GM19463 (cell line): ENCODE data around the gene TCF25.
"Not testable (repeated sequence)": the region's sequence is repeated elsewhere in the genome, so short reads cannot be mapped to it uniquely, and the experiment has no call there.

Experiments
- ATAC-seq: cut with Tn5 transposase; IDR thresholded peaks from one replicate; pipeline ENCODE4 v1.9.1; 2021; ENCODE audit warnings: mild to moderate bottlenecking, moderate library complexity; ENCODE audit not compliant: unreplicated experiment

TCF25 gene

DNA sequence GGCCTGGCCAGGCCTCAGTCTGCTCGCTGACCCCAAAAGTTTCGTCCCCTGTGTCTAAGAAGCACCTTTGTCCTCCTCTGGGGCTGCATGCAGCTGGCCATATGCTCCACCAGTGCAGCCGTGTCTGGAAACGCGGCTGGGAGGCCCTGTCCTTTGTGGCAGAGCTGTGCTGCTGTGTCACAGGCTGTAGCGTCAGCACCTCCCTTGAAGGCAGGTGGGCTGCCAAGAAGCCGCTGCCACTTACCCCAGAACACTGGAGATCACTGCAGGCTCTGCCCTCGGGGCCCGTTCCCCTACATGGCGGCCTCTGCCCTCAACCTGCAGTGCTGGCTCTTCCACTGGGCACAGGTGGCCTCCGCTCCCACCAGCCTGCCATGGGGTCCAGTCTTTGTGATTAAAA lies 29.6 kb downstream of the TCF25 start:
- ATAC-seq, result no peak

DNA sequence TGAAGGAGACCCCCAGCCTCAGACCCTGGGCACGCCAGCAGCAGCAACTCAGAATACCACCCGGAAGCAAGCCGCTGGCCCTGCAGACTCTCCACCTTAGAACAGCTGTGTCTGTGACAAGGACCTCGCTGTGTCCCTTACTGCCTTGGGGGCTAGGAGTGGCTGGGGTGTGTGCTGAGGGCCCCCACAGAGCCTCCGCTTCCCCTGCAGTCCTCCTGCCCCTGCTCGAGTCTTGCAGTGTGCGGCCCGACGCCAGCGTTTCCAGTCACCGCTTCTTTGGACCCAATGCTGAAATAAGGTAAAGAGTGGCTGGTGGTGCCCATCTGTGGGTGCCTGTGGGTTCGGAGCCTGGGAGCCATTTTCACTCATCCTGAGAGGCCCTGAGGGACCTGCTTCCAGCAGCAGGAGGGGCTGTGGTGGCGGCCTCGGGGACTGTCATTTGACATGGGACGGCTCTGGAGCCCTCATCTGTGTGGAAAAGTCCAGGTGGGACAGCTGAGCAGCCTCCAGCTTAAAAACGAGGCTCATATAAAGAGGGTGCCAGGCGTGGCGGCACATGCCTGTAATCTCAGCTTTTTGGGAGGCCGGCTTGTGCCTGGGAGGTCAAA lies 30.6 kb downstream of the TCF25 start:
- ATAC-seq, result no peak

DNA sequence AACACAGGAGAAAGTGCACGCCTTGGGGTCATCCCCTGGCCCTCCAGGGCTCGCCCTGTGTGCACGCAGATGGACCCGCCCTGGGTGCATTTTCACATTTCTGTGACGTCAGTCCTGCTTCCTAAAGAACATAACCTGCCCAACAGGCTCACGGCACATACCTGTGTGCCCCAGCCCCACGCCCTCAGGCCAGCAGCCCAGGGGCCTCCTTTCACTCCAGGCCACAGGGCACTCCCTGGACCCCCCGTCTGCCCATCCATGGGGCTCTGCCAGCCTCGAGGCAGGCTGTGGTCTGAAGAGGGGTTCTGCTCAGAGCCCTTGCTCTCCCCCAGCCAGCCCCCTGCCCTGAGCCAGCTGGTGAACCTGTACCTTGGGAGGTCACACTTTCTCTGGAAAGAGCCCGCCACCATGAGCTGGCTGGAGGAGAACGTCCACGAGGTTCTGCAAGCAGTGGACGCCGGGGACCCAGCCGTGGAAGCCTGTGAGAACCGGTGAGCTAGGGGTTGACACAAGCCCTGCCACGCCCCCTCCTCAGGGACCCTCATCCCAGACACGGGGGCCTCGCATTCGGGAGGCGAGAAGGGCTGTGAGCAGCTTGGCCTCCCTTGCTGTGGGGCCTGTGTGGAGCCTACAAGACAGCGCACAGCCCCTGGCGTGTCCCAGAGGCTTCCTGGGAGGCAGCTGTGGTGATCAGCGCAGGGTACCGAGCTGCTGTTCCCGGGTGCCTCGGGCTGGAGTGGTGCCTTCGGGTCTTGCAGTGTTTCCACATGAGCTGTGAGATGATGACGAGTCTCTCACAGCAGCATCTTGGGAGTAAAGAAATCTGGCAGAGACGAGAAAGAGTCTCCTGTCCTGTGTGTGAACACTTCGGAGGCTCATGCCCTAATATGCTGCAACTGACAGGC lies 31.5 kb downstream of the TCF25 start:
- no peak for ATAC-seq

DNA sequence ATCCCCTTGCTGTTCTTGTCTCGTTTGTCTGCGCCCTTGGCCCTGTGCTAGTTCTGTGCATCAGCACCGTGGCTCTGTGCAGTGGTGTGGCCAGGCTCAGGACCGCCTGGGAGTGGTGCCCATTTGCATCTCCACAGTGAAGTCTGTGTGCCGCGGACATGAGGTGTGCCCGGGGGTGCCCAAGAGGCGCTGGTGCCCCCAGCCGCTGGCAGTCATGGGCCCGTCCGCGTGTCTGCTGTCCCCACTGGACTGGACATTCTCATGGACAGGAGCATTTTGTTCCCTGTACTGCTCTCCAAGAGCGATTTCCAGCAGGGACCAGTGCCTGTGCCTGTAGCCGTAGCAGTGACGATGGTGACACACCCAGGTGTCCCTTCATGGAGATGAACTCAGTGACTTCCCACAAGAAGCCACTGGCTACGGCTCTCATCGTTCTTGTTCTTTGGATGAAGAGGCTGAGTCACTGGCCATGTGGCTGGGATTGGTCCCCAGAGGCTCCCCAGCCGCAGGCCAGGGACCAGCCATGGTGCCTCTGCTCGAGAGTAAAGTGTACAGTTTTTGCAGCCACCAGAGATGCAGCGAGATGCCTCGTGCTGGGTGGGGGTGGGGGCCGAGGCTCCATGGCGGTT lies 32.2 kb downstream of the TCF25 start:
- no peak for ATAC-seq

DNA sequence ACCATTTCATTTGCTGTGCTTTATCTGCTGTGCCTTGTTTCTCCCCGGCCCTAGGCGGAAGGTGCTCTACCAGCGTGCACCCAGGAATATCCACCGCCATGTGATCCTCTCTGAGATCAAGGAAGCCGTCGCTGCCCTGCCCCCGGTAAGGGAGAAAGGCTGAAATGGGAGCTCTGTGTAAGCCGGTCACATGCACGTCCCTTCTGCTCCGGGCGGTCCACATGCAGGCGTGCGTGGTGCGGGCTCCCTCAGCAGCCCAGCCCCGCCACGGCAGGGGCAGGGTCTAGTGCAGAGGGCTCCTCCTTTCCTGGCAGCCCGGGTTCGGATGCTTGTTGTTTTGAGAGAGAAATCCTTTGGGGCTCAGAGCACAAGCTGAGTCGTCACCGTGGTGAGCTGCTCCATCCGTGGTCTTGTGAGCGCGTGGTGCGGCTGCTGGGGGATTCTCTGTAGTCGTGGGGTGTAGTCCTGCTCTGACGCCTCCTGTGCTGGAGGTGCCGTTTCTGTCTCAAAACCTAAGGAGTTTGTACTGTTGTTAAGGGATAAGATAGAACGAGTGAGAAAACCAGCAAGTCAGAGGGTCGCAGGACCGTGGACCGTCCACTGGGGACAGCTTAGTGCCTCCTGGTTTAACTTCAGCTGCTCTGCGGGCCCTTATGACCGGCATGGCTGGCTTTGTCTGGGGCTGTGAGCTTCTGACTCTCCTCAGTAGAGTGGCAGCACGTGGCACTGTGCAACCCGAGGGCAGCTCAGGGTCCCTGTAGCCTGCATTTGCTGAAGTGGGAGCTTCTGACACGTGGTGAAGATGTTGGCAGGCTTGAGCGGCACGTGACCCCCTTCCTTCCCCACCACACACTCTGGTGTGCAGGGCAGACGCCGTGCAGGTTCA lies 33.0 kb downstream of the TCF25 start:
- ATAC-seq, result no peak

DNA sequence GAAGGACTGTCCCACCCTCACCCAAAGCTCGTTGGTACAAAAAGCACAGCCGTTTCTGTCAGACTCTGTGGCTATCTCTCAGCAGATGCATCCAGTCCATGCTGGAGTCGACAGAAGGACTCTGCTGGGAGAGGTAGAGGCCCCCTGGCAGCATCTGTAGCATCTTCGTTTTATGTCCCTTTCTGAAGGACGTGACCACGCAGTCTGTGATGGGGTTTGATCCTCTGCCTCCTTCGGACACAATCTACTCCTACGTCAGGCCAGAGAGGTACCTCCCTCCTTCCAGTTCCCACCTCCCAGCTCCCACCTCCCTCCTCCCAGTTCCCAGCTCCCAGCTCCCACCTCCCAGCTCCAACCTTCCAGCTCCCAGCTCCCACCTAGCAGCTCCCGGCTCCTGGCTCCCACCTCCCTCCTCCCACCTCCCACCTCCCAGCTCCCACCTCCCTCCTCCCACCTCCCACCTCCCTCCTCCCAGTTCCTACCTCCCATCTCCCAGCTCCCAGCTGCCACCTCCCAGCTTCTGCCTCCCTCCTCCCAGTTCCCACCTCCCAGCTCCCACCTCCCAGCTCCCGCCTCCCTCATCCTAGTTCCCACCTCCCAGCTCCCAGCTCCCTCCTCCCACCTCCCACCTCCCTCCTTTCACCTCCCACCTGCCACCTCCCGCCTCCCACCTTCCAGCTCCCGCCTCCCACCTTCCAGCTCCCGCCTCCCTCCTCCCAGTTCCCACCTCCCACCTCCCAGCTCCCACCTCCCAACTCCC lies 33.8 kb downstream of the TCF25 start:
- no peak for ATAC-seq

DNA sequence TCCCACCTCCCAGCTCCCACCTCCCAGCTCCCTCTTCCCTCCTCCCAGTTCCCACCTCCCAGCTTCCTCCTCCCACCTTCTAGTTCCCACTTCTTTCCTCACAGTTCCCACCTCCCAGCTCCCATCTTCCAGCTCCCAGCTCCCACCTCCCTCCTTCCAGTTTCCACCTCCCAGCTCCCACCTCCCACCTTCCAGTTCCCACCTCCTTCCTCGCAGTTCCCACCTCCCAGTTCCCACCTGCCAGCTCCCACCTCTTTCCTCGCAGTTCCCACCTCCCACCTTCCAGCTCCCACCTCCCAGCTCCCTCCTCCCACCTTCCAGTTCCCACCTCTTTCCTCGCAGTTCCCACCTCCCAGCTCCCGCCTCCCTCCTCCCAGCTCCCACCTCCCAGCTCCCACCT lies 34.8 kb downstream of the TCF25 start:
- no peak for ATAC-seq

DNA sequence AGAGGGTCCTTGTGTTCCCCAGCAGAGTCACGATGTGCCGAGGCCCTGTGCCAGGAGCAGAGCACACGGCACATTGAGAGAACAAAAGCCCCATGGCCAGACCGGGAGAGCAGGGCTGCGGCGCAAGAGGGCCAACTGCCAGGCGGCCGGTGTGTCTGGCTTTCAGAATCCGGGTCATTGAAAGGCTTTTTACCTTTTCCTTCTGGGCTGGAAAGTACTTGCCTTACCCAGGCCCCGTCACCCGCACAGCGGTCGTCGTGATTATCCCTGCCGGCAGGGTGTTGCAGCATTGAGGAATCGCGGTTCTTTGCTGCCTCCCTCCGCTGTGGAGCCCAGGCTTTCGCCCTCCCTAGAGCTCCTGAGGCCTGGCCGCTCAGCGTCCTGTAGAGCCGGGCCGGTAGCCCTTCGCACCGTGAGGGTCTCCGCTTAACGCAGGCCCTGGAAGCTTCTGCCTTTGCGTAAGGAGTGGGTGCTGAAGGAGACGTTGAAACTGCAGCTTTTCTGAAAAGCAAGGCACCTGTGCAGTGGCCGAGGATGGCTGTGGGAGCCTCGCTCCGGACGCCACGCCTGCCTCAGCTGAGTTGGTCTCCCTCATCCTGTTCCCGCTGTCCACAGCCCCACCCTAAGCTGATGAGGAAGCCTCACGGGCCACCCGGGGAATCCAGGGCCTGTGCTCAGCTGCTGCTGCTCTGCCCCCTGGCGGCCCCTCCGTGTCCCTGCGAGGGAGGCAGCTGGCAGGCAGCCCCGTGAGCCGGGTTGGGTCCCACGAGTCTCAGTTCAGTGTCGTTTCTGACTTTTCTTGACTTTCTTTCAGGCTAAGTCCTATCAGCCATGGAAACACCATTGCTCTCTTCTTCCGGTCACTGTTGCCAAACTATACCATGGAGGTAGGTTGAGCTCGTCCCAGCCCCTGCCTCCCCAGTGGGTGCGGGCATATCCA lies 36.7 kb downstream of the TCF25 start:
- no peak for ATAC-seq

DNA sequence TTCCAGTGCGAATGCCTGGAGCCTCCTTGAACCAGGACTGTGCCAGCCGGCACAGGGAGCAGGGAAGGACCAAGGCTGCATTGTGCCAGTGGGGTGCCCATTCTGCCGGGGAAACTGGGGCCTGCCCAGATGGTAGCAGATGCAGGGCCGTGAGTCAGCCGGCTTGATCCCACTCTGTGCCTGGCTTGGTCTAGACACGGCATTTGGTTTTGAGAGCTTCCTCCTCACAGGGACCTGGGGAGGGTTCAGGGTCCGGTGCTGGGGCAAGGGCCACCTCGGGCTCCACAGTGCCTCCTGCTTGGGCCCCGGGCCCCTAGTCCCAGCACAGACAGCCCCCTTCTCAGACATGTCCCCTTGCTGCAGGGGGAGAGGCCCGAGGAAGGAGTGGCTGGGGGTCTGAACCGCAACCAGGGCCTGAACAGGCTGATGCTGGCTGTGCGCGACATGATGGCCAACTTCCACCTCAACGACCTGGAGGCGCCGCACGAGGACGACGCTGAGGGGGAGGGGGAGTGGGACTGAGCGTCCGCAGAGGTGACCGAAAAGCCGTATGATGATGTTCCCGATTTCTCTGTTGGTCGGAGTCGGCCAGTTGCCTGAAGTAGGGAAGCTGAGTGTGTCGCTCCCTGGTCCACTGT lies 37.4 kb downstream of the TCF25 start:
- no peak for ATAC-seq

DNA sequence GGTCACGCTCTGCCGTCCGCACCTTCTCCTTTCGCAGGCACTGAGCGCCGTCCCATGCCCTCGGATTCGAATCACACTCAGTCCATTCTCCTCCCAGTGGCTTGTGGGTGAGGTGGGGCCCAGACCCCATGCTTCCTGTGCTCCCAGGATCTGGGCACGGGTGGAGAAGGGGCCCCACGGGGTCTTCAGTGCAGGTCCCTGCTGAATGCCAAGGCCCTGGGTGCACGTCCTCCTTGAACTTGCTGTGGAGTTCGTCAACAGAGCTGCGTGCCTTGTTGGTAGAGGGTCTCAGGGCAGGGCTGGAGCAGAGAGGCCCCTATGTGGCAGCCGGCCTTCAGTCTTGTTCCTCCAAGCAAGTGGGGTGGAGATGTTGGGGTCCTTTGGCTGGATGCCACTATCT lies 38.0 kb downstream of the TCF25 start:
- ATAC-seq, result no peak

DNA sequence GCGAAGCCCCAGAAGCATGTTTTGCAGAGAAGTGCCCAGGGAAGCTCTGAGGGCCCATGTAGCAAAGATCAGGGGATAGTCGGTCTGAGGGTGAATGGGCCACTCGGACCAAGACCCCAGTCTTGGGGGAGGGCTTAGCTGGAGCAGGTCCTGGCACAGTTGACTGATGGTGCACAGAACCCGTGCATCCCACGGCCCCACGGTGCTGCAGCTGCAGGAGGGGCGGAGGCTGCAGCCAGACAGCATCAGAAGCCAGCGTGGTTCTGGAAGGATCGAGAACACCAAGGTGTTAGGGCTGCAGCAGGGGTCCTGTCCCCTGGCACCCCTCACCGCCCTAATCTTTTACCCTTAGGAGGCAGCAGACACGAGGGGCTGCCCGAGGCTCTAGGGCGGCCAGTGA lies 38.8 kb downstream of the TCF25 start:
- ATAC-seq, result no peak

DNA sequence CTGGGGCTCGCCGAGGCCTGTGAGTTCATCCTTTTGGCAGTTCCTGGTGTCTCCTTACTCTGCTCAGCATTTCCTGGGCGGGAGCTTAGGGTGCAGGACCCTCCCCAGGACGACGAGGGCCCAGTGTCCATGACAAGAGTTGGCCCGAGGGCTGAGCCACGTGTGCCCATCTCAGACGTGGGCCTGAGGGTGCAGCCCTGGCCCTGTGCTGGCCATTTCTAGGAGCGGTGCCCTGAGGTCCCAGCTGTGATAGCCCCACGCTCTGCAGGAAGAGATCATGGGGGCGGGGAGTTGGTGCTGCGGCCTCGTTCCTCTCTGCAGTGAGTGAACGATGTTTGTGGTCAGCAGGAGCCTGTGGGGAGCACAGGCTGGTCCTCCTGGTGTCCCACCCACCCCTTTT lies 39.2 kb downstream of the TCF25 start:
- no peak for ATAC-seq

DNA sequence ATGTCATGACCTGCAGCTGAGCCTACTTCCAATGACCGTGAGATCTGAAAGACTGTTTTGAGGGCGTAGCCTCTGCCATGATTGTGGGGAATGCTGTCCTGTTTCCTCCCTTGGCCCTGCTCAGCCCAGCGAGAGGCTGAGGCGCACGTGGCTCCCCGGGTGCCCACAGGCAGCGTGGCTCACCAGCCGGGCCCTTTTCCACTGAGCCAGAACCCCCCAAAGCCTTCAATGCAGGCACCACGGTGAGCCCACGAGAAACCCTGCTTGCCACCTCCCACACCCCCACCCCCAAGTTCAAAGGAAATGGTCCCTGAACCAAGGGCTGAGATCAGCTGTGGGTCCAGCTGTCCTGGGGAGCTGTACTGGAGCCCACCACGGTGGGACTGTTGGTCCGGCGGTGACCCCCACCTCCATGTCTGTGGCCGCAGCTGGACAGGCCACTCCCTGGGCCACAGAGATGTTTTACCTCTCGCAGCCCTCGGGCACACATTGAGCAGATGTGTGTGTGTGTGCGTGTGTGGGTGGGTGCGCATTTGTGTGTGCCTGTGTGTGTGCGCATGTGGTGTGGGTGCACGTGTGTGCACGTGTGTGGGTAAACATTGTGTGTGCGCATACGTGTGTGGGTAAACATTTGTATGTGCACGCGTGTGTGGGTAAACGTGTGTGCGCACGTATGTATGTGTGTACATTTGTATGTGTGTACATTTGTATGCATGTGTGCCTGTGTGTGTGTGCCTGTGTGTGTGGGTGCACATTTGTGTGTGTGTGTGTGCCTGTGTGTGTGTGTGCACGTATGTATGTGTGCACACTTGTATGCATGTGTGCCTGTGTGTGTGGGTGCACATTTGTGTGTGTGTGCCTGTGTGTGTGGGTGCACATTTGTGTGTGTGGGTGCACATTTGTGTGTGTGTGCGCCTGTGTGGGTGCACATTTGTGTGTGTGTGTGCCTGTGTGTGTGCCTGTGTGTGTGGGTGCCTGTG lies 40.3 kb downstream of the TCF25 start:
- no peak for ATAC-seq

DNA sequence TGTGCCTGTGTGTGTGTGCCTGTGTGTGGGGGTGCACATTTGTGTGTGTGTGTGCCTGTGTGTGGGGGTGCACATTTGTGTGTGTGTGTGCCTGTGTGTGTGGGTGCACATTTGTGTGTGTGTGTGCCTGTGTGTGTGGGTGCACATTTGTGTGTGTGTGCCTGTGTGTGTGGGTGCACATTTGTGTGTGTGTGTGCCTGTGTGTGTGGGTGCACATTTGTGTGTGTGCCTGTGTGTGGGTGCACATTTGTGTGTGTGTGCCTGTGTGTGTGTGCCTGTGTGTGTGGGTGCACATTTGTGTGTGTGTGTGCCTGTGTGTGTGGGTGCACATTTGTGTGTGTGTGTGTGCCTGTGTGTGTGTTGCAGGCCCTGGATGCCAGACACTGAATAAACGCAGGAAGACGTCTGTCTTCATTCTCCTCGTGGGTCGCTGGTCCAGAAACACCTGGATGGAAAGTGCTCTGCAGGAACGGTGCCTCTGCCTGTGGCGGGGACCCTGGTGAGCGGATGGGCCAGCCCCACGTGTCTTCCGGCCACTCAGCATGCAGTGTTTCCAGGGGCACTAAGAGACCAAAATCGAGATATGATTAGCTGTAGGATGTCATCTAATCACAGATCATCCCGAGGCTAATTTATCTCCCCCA lies 41.4 kb downstream of the TCF25 start:
- not testable (repeated sequence) for ATAC-seq

DNA sequence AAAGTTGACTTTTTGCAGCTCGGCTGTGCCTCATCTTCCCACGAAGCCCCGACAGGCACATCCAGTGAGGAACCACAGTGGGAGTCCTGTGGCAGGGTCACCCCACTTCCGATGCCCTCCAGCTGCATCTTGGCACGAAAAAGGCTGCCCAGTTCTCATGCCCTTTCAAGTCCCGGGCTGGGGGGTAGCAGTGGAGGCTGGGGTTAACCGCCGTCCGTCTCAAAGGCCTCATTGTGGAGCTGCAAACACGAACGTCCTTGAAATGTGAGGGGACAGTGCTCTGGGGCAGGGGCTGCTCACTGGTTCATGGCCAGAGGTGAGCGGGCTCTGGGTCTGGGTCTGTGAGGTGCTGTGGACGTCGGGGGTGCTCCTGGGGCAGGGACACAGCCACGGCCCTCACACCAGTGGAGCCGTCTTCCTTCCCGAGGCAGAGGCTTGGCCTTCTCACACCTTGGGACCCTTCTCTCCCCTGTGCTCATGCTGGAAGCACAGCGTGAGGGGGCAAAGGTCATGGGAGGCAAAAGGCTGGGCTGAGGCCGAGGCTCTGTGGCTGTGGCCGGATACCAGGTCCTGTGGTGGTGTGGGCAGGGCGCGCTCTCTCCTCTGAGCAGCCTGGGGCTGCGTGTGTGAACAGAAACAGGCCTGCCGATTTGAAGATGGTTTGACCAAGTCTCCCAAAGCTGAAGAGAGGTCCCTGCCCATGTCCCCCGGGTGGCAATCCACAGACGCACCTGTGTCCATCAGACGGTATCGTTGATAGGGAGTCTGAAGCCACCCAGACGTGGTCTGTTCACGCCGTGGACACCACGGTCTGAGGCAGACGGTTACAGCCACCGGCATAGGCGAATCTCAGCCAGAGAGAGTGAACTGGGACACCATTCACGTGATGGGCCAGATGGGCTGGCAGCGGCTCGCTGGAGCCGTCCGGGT lies 42.2 kb downstream of the TCF25 start:
- no peak for ATAC-seq
